Fibroblast of lung (primary cell): ENCODE data around the gene ACSS1. TPM values are rescaled to one million over a fixed set of nuclear protein-coding genes. Genes with fewer than 3 reads are reported as not detected.

Experiments
- DNase-seq, 2 donors: peaks; one replicate each; pipeline versions ENCODE4 v3.0.0 to v3.0.0-alpha.2; 2010; ENCODE audit warnings: low read depth in 2 of 2
- H2AFZ ChIP-seq: 2 replicates; pipeline ENCODE4 v1.5.1; 2012; ENCODE audit warnings: low read length, control low read depth, inconsistent platforms
- H3K27ac ChIP-seq: 2 replicates; pipeline ENCODE4 v1.5.1; 2011; ENCODE audit warnings: low read length, control low read depth; ENCODE audit not compliant: insufficient read depth
- H3K27me3 ChIP-seq: 2 replicates; pipeline ENCODE4 v1.5.1; 2011; ENCODE audit warnings: mild to moderate bottlenecking, low read length; ENCODE audit not compliant: control insufficient read depth, insufficient read depth
- H3K36me3 ChIP-seq: 2 replicates; pipeline ENCODE4 v1.5.1; 2011; ENCODE audit warnings: low read length; ENCODE audit not compliant: control insufficient read depth, insufficient read depth
- H3K4me1 ChIP-seq: 2 replicates; pipeline ENCODE4 v1.5.1; 2011; ENCODE audit warnings: low read length; ENCODE audit not compliant: control insufficient read depth, insufficient read depth; ENCODE audit errors: extremely low read depth
- H3K4me2 ChIP-seq: 2 replicates; pipeline ENCODE4 v1.5.1; 2011; ENCODE audit warnings: low read length, control low read depth; ENCODE audit not compliant: insufficient read depth; ENCODE audit errors: extremely low read depth
- H3K4me3 ChIP-seq, 4 experiments: fragments of 200-600 bp in 1 of 4; sonication (generic) in 1 of 4; replicated peaks in 1 of 4; 2 replicates each; pipeline ENCODE4 v1.5.1; 2011 to 2016; ENCODE audit warnings: low read length in 4 of 4, low read depth in 3 of 4, mild to moderate bottlenecking in 3 of 4, control low read depth in 2 of 4, inconsistent platforms in 1 of 4, mixed read lengths in 1 of 4; ENCODE audit not compliant: insufficient read depth in 1 of 4; ENCODE audit errors: control extremely low read depth in 1 of 4
- H3K79me2 ChIP-seq: 2 replicates; pipeline ENCODE4 v1.5.1; 2012; ENCODE audit warnings: mild to moderate bottlenecking, low read length, inconsistent platforms; ENCODE audit not compliant: control insufficient read depth, insufficient read depth
- H3K9ac ChIP-seq: 2 replicates; pipeline ENCODE4 v1.5.1; 2011; ENCODE audit warnings: mild to moderate bottlenecking, low read length, control low read depth; ENCODE audit not compliant: insufficient read depth
- H3K9me3 ChIP-seq: 2 replicates; pipeline ENCODE4 v1.5.1; 2012; ENCODE audit warnings: low read depth, low read length; ENCODE audit not compliant: control insufficient read depth, insufficient read depth
- H4K20me1 ChIP-seq: 2 replicates; pipeline ENCODE4 v1.5.1; 2011; ENCODE audit warnings: low read length; ENCODE audit not compliant: control insufficient read depth, insufficient read depth; ENCODE audit errors: extremely low read depth
- EZH2 ChIP-seq: IDR thresholded peaks from 2 replicates; pipeline ENCODE4 v1.5.1; 2012; ENCODE audit warnings: low read length, control low read depth, mild to moderate bottlenecking; ENCODE audit errors: missing control alignments
- polyA plus RNA-seq, 2 donors: library from polyadenylated mRNA; depleted of rRNA in 1 of 2; stranded (reverse) in 1 of 2; unstranded in 1 of 2; fragments of >200 nt; gene quantifications; 2 replicates each; pipeline ENCODE4 v1.2.1, GENCODE V29; 2011 to 2012; ENCODE audit warnings: missing spikeins in 1 of 2
- total RNA-seq: library from RNA; depleted of rRNA; stranded (reverse); fragments of >200 nt; gene quantifications from 2 replicates; pipeline ENCODE4 v1.2.1, GENCODE V29; 2014
- TF ChIP-seq, protein P1 (sequence below), 2 donors: IDR thresholded peaks in 1 of 2; conservative IDR thresholded peaks in 1 of 2; 1 replicate in 1 of 2; 2 replicates in 1 of 2; pipeline ENCODE4 v1.5.1; 2011 to 2012; ENCODE audit warnings: low read length in 2 of 2, control low read depth in 1 of 2, inconsistent platforms in 1 of 2, low read depth in 1 of 2, mild to moderate bottlenecking in 1 of 2

ACSS1 gene
- total and polyA plus RNA-seq, 2 donors (not counting 1 experiment from before 2014, with no cell fraction given), result 1.3 to 3.4 TPM

DNA sequence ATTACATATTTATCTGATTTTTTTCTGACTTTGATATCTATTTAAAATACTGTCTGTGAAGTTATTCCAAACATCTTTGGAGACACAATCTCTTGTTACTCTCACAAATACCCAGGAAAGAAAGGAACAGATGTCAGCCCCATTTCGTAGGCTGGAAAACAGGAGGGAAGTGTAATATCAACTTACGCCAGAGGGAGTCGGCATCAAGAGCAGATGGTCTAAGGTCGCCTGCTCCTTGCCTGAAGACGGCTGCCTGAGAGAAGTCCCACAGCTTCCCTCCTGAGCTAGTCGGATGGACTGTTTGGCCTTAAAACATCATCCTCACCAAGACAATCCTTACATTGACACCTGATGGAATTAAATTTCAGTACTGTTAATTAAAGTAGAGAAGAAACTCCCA, 95.4 kb downstream of the ACSS1 start:
- peaks cover 7% of the 10 kb centered on the region for H3K36me3 ChIP-seq
- H3K4me2 ChIP-seq, result no peak overlapping the region
- TF ChIP-seq, protein P1, sequence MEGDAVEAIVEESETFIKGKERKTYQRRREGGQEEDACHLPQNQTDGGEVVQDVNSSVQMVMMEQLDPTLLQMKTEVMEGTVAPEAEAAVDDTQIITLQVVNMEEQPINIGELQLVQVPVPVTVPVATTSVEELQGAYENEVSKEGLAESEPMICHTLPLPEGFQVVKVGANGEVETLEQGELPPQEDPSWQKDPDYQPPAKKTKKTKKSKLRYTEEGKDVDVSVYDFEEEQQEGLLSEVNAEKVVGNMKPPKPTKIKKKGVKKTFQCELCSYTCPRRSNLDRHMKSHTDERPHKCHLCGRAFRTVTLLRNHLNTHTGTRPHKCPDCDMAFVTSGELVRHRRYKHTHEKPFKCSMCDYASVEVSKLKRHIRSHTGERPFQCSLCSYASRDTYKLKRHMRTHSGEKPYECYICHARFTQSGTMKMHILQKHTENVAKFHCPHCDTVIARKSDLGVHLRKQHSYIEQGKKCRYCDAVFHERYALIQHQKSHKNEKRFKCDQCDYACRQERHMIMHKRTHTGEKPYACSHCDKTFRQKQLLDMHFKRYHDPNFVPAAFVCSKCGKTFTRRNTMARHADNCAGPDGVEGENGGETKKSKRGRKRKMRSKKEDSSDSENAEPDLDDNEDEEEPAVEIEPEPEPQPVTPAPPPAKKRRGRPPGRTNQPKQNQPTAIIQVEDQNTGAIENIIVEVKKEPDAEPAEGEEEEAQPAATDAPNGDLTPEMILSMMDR (conservative IDR thresholded peaks at IDR 0.05 in 1 of 2, IDR thresholded peaks at IDR 0.05 in 1 of 2; ENCODE audit: low read depth in 1 of 2, low read length in 2 of 2), result no peak
- TF ChIP-seq EZH2, result no peak
- no peaks in the 10 kb centered on the region for H3K79me2 ChIP-seq
- H3K4me3 ChIP-seq, result no peak overlapping the region
- H2AFZ ChIP-seq, result no peak overlapping the region
- H3K27me3 ChIP-seq, result no peaks in the 10 kb centered on the region
- no peak for DNase-seq
- H3K27ac ChIP-seq, result no peak overlapping the region
- H3K9me3 ChIP-seq, result no peaks in the 10 kb centered on the region
- no peak overlapping the region for H3K9ac ChIP-seq
- H4K20me1 ChIP-seq, result no peaks in the 10 kb centered on the region
- H3K4me1 ChIP-seq, result no peaks in the 10 kb centered on the region

DNA sequence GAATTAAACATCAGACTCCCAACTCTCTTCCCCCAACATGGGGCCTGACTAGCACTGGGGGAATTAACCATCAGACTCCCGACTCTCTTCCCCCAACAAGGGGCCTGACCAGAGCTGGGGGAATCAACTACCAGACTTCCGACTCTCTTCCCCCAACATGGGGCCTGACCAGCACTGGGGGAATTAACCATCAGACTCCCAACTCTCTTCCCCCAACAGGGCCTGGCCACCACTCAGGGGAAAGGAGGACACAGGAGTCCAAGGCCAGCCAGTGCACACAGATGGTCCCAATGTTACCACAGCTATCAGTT, 95.8 kb downstream of the ACSS1 start:
- DNase-seq, result no peak
- H3K4me3 ChIP-seq, result no peak overlapping the region
- no peak overlapping the region for H3K4me2 ChIP-seq
- H2AFZ ChIP-seq, result no peak overlapping the region
- no peaks in the 10 kb centered on the region for H3K4me1 ChIP-seq
- TF ChIP-seq, protein P1 (conservative IDR thresholded peaks at IDR 0.05 in 1 of 2, IDR thresholded peaks at IDR 0.05 in 1 of 2; ENCODE audit: low read depth in 1 of 2, low read length in 2 of 2), result no peak
- TF ChIP-seq EZH2, result no peak
- no peak overlapping the region for H3K9ac ChIP-seq
- no peaks in the 10 kb centered on the region for H3K79me2 ChIP-seq
- H3K27ac ChIP-seq, result no peak overlapping the region
- peaks cover 7% of the 10 kb centered on the region for H3K36me3 ChIP-seq
- H3K9me3 ChIP-seq, result no peaks in the 10 kb centered on the region
- H3K27me3 ChIP-seq, result no peaks in the 10 kb centered on the region
- no peaks in the 10 kb centered on the region for H4K20me1 ChIP-seq

DNA sequence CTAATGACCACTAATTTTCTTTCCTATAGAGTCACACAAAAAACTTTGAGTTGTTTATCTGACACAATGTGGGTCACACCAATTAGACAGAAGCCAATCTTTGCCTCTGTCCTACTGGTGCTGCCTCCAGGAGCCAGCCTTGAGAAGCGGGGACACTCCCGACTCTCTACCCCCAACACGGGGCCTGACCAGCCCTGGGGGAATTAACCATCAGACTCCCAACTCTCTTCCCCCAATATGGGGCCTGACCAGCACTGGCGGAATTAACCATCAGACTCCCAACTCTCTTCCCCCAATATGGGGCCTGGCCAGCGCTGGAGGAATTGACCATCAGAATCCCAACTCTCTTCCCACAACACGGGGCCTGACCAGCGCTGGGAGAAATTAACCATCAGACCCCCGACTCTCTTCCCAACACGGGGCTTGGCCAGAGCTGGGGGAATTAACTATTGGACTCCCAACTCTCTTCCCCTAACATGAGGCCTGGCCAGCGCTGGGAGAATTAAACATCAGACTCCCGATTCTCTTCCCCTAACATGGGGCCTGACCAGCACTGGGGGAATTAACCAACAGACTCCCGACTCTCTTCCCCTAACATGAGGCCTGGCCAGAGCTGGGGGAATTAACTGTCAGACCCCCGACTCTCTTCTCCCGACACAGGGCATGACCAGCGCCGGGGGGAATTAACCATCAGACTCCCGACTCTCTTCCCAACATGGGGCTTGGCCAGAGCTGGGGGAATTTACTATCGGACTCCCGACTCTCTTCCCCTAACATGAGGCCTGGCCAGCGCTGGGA, 96.4 kb downstream of the ACSS1 start:
- Histone ChIP-seq H3K9me3 (no peaks in the 10 kb centered on the region), H3K27me3 (no peaks in the 10 kb centered on the region), H3K4me2 (no peak overlapping the region), H3K4me3 (no peak overlapping the region), H3K4me1 (no peaks in the 10 kb centered on the region), H3K9ac (no peak overlapping the region), H3K79me2 (no peaks in the 10 kb centered on the region), H3K36me3 (peaks cover 7% of the 10 kb centered on the region), H3K27ac (no peak overlapping the region), H4K20me1 (no peaks in the 10 kb centered on the region), H2AFZ (no peak overlapping the region)
- DNase-seq, result no peak
- TF ChIP-seq EZH2, result no peak
- TF ChIP-seq, protein P1 (conservative IDR thresholded peaks at IDR 0.05 in 1 of 2, IDR thresholded peaks at IDR 0.05 in 1 of 2; ENCODE audit: low read depth in 1 of 2, low read length in 2 of 2), result no peak
